Measurements from ENCODE around the gene NRL. TPM values are rescaled to one million over a fixed set of nuclear protein-coding genes. Genes with fewer than 3 reads are reported as not detected.
"Not testable (repeated sequence)": the region's sequence is repeated elsewhere in the genome, so short reads cannot be mapped to it uniquely, and the experiment has no call there.

The NRL gene
- total RNA-seq, 1 experiment from 2014 or later, result 4.5 TPM

DNA sequence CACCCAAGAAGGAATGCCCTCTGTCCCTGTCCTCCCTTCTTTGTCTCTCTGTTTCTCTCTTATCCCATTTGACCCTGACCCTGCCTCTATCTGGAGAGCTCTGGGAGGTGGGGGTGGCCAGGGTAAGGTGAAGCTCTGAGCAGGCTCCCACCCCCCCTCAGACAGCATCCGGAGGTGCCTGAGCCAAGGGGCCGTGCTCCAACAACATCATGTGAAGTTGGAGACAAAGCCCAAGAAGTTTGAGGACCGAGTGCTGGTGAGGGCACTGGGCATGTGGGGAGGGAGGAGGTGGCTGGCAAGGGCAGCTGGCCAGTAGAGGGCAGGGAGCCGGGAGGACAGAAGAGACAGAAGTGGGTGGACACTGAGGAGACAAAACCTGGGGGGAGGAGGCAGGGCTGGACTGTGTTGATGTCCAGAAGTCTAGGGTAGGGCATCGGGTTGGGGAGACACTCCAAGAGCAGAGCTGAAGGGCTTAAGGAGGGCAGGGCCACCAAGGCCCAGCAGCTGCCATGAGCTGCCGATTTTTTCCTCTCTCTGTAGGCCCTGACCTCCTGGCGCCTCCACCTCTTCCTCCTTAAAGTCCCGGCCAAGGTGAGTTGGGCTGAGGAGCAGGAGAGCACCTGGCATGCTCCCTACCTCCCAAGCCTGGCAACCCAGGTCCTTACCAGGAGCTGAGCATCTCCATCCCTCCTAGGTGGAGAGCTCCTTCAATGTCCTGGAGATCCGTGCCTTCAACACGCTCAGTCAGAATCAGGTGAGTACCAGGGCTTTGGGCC, 61.0 kb downstream of the NRL start:
- DNase-seq (ENCODE audit: low spot score), result no peak

DNA sequence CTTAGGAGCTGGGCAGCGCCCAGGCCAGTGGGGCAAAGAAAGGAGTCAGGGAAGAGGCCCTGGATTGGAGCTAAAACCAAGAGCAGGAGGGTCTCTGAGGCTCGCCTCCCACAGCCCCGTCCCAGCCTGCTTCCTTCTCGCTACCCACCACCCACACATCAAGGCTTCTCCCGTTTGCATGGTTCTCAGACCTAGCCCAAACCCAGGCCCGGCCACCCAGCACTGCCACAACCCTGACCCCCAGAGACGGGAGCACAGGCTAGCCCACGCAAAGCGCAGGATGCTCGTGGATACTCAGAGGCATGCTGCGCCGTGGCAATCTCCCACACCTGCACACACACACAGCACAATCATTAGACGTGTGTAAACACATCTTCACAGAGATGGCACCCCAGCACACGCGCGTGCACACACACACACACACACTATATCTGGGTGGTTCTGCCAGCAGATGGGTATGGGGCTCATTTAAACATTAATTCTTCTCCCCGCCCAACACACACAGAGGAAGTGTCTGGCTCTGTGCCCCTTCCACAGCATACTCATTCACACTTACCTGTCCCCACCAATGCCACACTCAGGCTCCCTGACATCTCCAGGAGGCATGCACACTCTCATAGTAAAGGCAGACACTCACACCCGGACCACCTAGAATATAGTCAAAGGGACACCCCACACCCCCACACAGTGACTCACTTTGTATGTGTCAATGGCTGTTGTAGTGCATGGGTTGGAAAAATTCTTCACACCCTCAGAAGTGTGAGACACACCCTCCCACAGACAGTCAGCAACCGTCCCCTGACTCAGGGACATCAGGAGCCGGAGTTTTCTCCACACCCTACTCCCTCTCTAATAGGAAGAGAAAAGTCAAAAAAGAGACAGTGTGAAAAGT, 61.8 kb downstream of the NRL start:
- no peak for DNase-seq (ENCODE audit: low spot score)

GRCh38 chr14:24051789-24052655, 62.7 kb downstream of the NRL start, which contains the start of gene CARMIL3:
Gene CARMIL3 (plus strand): TSS chr14:24052009. CDS start chr14:24052154, 145 bp downstream.
- peak; percentile 28 for DNase-seq (ENCODE audit: low spot score)

DNA sequence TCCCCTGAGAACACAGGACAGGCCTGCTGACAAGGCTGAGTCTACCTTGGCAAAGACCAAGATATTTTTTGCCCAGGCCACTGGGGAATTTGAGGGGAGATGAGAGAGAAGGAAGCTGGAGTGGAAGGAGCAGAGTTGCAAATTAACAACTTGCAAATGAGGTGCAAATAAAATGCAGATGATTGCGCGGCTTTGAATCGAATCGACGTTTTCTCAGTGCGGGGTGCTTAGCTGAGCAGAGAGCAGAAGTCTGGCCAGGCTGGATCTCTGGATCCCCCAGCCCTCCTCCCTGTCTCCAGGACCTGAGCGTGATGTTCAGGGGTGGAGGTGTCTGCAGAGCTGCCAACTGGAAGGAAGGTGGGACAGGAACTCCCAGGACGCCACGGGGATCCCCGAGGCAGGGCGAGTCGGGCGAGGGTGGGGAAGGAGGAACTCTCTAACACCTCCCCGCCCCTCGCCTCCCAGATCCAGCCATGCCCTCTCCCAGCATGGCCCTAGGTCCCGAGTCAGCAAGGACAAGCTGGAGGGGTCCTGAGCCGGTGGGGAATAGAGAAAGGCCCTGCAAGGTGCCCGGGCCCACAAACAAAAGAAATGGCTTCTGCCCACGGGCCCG, 63.5 kb downstream of the NRL start:
- DNase-seq (ENCODE audit: low spot score), result peak; percentile 3

- not testable (repeated sequence) for DNase-seq (ENCODE audit: low spot score)
Observed at GRCh38 chr14:24050753-24051152, 64.0 kb downstream of the NRL start.

DNA sequence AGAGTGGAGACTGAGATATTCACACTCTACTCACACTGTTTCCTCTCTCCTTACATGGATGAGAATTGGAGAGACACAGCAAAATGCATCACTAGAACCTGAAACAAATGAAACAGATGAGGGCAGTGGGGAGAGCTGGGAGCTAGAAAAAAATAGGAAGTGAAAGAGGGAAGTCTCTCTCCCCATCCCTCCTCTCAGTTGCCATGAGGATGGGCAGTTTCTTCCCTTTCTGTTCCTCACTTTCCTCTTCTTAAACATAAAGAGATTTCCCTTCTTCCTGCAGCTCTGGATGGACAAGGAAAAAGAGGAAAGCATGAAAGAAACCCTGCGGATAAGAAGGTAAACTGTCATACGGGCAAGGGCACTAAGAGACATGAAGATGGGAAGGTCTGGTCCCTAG, 65.7 kb downstream of the NRL start:
- DNase-seq (ENCODE audit: low spot score), result not testable (repeated sequence)

- DNase-seq (ENCODE audit: low spot score), result no peak
Observed at GRCh38 chr14:24042746-24043145, 72.0 kb downstream of the NRL start.

DNA sequence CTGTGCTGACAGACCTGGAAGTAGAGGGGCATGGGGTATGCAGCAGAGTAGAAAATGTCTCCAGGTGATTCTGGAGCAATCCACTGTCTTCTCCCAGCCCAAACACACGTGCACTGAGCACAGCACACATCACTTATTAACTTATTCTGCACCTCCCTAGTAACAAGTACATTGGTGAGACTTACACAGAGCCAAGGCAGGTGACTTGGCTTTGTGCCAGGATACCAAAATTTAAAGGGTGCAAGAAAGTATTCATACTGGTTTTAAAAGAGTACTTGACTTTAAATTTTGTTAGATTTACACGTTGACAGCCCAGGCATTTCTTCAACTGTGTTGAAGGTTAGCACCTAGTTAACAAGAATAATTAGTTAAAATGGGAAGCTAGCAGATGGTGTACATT, 74.1 kb downstream of the NRL start:
- no peak for DNase-seq (ENCODE audit: low spot score)

DNA sequence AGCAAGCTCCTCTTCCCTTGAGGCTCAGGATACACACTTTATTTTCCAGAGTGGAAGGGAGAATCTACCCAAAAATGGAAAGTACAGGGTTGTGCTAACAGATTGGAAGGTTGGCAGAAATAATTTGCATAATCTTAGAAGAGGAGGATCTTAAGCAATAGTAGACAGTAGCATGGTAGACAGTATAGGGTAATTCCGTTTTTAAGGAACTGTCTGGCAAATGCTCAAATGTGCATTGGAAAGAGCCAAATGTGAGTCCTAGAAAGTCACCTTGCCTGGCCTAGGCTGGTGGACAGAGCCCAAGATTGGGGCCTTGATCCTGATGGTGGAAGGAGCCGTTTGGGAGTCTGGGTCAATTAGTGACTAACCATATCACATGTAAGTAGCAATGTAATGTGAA, 76.1 kb downstream of the NRL start:
- DNase-seq (ENCODE audit: low spot score), result no peak

- DNase-seq (ENCODE audit: low spot score), result no peak
Observed at GRCh38 chr14:24037658-24038037, 77.1 kb downstream of the NRL start.

DNA sequence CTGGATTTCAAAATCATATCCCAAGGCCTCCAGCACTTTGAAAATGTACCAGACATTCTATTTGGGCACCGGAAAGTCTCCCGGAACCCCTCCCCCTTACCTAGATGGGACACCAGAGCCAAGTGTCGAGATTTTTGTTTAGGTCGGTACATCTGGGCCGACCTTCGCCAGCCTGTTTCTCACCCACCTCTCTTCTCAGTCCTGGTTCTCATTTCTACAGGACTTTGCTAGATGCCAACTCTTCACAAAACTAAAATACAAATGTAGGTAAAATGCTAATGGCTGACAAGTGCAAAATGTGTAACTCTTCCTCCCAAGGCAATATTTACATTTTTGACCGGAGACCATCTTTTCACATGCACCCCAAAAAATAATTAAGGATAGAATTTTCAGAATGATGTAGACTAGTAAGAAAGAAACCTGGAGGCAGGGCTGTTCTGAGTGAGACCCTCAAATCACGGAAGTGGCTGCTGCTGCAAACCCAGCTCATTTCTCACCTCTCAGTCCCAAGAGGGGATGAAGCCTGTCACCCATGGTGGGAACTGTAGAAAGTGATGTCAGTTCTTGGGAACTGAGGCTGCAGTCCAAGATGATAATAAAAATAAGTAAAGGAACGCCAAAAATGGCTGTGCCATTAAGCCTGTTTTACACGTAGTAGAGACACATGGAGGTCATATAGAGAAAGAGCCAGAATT, 77.6 kb downstream of the NRL start:
- DNase-seq (ENCODE audit: low spot score), result not testable (repeated sequence)

GRCh38 chr14:24036169-24036962, 78.4 kb downstream of the NRL start:
- DNase-seq (ENCODE audit: low spot score), result peak; percentile 71

GRCh38 chr14:24035769-24036168, 79.0 kb downstream of the NRL start:
- not testable (repeated sequence) for DNase-seq (ENCODE audit: low spot score)

DNA sequence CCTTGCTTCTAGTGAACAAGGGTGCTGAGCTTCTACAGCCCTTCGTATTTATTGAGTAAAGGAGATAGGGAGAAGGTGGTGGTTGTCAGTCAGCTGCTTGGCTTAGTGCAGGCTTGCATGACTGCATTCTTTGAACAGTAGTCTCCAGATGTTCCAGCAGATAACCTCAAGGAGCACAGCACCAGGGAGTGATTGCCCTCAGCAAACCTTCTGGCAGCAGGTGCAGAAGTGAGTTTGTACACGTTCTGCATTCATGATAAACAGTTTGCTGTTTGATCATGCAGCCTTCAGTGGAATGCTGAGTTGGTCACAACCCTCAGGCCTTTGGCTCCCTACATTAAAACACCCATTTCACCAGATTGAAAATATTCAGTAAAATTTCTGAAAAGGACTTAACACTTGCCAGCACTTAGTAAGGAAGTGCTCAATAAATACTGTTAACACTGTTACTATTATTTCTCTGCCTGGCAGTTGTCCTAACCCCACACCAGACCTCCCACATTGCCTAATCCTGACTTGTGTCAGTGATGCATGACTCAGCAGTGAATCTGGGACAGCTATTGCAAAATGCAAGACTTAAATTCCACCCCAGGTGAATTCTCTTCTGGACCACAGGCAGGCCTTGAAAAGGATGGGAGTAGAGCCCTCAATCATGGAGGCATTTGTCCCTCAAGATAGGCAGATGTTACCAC, 81.9 kb downstream of the NRL start:
- DNase-seq (ENCODE audit: low spot score), result no peak

- DNase-seq (ENCODE audit: low spot score), result not testable (repeated sequence)
Observed at GRCh38 chr14:24031331-24031730, 83.4 kb downstream of the NRL start.

DNA sequence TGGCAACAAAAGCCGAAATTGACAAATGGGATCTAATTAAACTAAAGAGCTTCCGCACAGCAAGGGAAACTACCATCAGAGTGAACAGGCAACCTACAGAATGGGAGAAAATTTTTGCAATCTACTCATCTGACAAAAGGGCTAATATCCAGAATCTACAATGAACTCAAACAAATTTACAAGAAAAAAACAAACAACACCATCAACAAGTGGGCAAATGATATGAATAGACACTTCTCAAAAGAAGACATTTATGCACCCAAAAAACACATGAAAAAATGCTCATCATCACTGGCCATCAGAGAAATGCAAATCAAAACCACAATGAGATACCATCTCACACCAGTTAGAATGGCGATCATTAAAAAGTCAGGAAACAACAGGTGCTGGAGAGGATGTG, 85.1 kb downstream of the NRL start:
- DNase-seq (ENCODE audit: low spot score), result not testable (repeated sequence)

Measured in HT-29 (cell line).